ENCODE data around the gene SIGLEC12. TPM values are rescaled to one million over a fixed set of nuclear protein-coding genes. Genes with fewer than 3 reads are reported as not detected.
A peak's percentile ranks its signal among the peaks of the same experiment; 100 is the strongest.

Gene SIGLEC12
- polyA plus RNA-seq, 1 donor (not counting 4 experiments of a cell fraction or from before 2014, with no cell fraction given), result not detected

- no peaks in the 10 kb centered on the region for H3K27me3 ChIP-seq (ENCODE audit: control insufficient read depth, extremely low read depth, insufficient read depth, low read length)
- H2AFZ ChIP-seq (ENCODE audit: control insufficient read depth, low read length), result no peak overlapping the region
- H3K9me3 ChIP-seq (ENCODE audit: control insufficient read depth, low read depth, low read length), result no peaks in the 10 kb centered on the region
- H3K4me2 ChIP-seq (ENCODE audit: control insufficient read depth, extremely low read depth, insufficient read depth, low read depth, low read length), result no peak overlapping the region
- no peak overlapping the region for H3K4me3 ChIP-seq (ENCODE audit: control insufficient read depth in 2 of 3, extremely low read depth in 1 of 3, insufficient read depth in 2 of 3, low read depth in 1 of 3, low read length in 3 of 3)
- H4K20me1 ChIP-seq (ENCODE audit: control insufficient read depth, extremely low read depth, insufficient read depth, low read length), result no peaks in the 10 kb centered on the region
- no peaks in the 10 kb centered on the region for H3K79me2 ChIP-seq (ENCODE audit: control insufficient read depth, insufficient read depth, low read length)
- H3K9ac ChIP-seq (ENCODE audit: control insufficient read depth, extremely low read depth, insufficient read depth, low read length), result no peak overlapping the region
- H3K27ac ChIP-seq (ENCODE audit: control insufficient read depth, insufficient read depth, low read length), result no peak overlapping the region
- TF ChIP-seq CTCF (optimal IDR thresholded peaks at IDR 0.05 in 1 of 3, IDR thresholded peaks at IDR 0.05 in 1 of 3, conservative IDR thresholded peaks at IDR 0.05 in 1 of 3; ENCODE audit: extremely low read depth in 1 of 3, insufficient read depth in 2 of 3, low read length in 3 of 3), result no peak
- TF ChIP-seq EZH2 (IDR thresholded peaks at IDR 0.05; ENCODE audit: low read length), result no peak
- H3K36me3 ChIP-seq (ENCODE audit: control insufficient read depth in 2 of 2, extremely low read depth in 1 of 2, insufficient read depth in 2 of 2, low read length in 2 of 2), result no peaks in the 10 kb centered on the region
- FAIRE-seq (no peak), DNase-seq (ENCODE audit: low read depth, low spot score) (peak; percentile 9)
- dilution Hi-C loops (cut with MboI; ENCODE audit: extremely low pct_ligation_motif_present, low sequenced_read_pairs), result no loop called here
- H3K4me1 ChIP-seq (ENCODE audit: control insufficient read depth, extremely low read depth, insufficient read depth, low read length), result no peaks in the 10 kb centered on the region
- no peaks in the 10 kb centered on the region for H3K9me1 ChIP-seq (ENCODE audit: control insufficient read depth, extremely low read depth, insufficient read depth, low read length)
Observed at GRCh38 chr19:51441410-51442390, 59.9 kb downstream of the SIGLEC12 start.

Small RNAs within 50 kb of the gene (small RNA-seq; reads per million reads assigned to genes)
- 0 reads per million in 3 experiments for gene AC020914.3 (ENCODE audit: insufficient read length in 3 of 3, low read depth in 3 of 3, low replicate concordance in 1 of 3)
- gene AC020914.5 (ENCODE audit: insufficient read length in 3 of 3, low read depth in 3 of 3, low replicate concordance in 1 of 3), result 0 reads per million in 3 experiments

Other genes with a start within 250 kb of the SIGLEC12 start
- gene IGLON5, start 190.2 kb downstream of the SIGLEC12 start, polyA plus RNA-seq, result not detected in 3 replicates
- 1.2 to 2.0 TPM (median 1.5 TPM) in 3 replicates for gene VSIG10L, start 159.7 kb downstream of the SIGLEC12 start, polyA plus RNA-seq
- 95.2 to 115 TPM (median 102 TPM) in 3 replicates for gene ETFB, start 135.4 kb downstream of the SIGLEC12 start, polyA plus RNA-seq
- 0.37 to 1.1 TPM in 2 of 3 replicates, not detected in the other for gene CLDND2, start 132.8 kb downstream of the SIGLEC12 start, polyA plus RNA-seq
- gene NKG7, start 129.1 kb downstream of the SIGLEC12 start, polyA plus RNA-seq, result not detected in 3 replicates
- gene LIM2, start 113.8 kb downstream of the SIGLEC12 start, polyA plus RNA-seq, result not detected in 3 replicates
- gene C19orf84, start 111.2 kb downstream of the SIGLEC12 start, polyA plus RNA-seq, result not detected in 3 replicates
- gene SIGLEC10, start 84.2 kb downstream of the SIGLEC12 start, polyA plus RNA-seq, result not detected in 3 replicates
- not detected in 3 replicates for gene SIGLEC8, start 43.3 kb downstream of the SIGLEC12 start, polyA plus RNA-seq
- not detected in 3 replicates for gene CEACAM18, start 23.3 kb downstream of the SIGLEC12 start, polyA plus RNA-seq
- gene SIGLEC6, start 29.9 kb upstream of the SIGLEC12 start, polyA plus RNA-seq, result not detected in 3 replicates
- 2.3 to 3.8 TPM (median 3.2 TPM) in 3 replicates for gene ZNF175, start 69.5 kb upstream of the SIGLEC12 start, polyA plus RNA-seq
- not detected in 3 replicates for gene SIGLEC5, start 128.6 kb upstream of the SIGLEC12 start, polyA plus RNA-seq
- not detected in 3 replicates for gene SIGLEC14, start 145.0 kb upstream of the SIGLEC12 start, polyA plus RNA-seq
- 3.9 to 9.4 TPM (median 4.3 TPM) in 3 replicates for gene SPACA6, start 191.5 kb upstream of the SIGLEC12 start, polyA plus RNA-seq
- gene HAS1, start 222.2 kb upstream of the SIGLEC12 start, polyA plus RNA-seq, result 0.33 to 5.0 TPM (median 0.56 TPM) in 3 replicates

Measured in keratinocyte (primary cell).